IgD-negative memory B cell (primary cell): ENCODE results near the gene ZNF644. TPM values are rescaled to one million over a fixed set of nuclear protein-coding genes. Genes with fewer than 3 reads are reported as not detected.
"Not testable (repeated sequence)": the region's sequence is repeated elsewhere in the genome, so short reads cannot be mapped to it uniquely, and the experiment has no call there.

Experiments used
- H3K27ac Mint-ChIP-seq, 3 donors: one replicate each; pipeline ENCODE4 v1.8.0; 2020 to 2022; ENCODE audit warnings: mild to moderate bottlenecking in 3 of 3, mixed read lengths in 3 of 3, moderate library complexity in 1 of 3
- H3K27me3 Mint-ChIP-seq: one replicate; pipeline ENCODE4 v1.8.0; 2021; ENCODE audit warnings: mixed read lengths
- H3K36me3 Mint-ChIP-seq: one replicate; pipeline ENCODE4 v1.8.0; 2020; ENCODE audit warnings: mild to moderate bottlenecking, mixed read lengths
- H3K4me1 Mint-ChIP-seq, 3 donors: one replicate each; pipeline ENCODE4 v1.8.0; 2020 to 2022; ENCODE audit warnings: mixed read lengths in 3 of 3, mild to moderate bottlenecking in 1 of 3
- H3K4me3 Mint-ChIP-seq, 4 donors: one replicate each; pipeline ENCODE4 v1.8.0; 2020 to 2022; ENCODE audit warnings: mild to moderate bottlenecking in 4 of 4, mixed read lengths in 4 of 4, moderate library complexity in 3 of 4
- H3K9me3 Mint-ChIP-seq, 3 donors: one replicate each; pipeline ENCODE4 v1.8.0; 2020 to 2021; ENCODE audit warnings: mixed read lengths in 3 of 3, mild to moderate bottlenecking in 1 of 3
- polyA plus RNA-seq: library from polyadenylated mRNA; unstranded; fragments of 300-500 nt; fragmentation: Illumina TruSeq; gene quantifications from one replicate; pipeline ENCODE4 v1.2.3, GENCODE V29; 2021

Gene ZNF644
- polyA plus RNA-seq, 1 donor from 2014 or later: 67.5 TPM

DNA sequence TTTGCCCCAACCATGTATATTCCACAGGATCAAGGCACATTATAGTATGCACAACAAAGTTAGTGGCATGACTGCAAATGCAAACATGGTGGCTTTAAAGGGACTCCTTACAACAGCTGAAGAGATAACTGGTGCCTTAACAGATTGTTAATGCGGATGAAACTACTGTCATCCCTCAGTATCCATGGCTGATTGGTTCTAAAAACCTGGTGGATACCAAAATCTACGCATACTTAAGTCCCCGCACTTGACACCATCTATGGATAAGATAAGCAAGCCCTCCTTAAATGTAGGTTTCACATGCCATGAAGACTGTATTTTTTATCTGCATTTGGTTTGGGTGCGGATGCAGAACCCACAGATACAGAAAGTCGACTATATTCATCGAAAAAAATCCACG is 73.5 kb downstream of the ZNF644 start:
- H3K27ac Mint-ChIP-seq: no peak overlapping the region
- H3K27me3 Mint-ChIP-seq: no peaks in the 10 kb centered on the region
- H3K36me3 Mint-ChIP-seq: peaks cover 5% of the 10 kb centered on the region
- H3K4me3 Mint-ChIP-seq: no peak overlapping the region
- peaks cover 32 to 37% (median 36%) of the 10 kb centered on the region in 3 donors for H3K4me1 Mint-ChIP-seq
- no peaks in the 10 kb centered on the region for H3K9me3 Mint-ChIP-seq

DNA sequence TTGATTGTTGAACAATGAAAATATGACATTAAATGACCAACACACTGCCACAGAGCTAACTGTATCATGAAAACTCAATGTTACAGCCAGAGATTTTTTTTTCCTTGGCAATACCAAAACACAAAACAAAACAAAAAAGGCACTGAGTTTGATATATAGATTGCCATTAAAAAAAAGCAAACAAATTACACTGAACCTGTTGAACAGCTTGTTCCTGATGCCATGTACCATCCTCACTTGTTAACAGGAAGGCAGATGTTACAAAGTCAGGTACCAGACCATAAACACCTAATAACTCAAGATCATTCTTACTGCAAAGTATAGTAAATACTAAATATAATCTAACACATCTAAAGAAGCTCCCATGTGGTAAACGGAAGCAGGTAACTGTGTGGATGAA is 75.2 kb downstream of the ZNF644 start:
- H3K9me3 Mint-ChIP-seq: no peaks in the 10 kb centered on the region
- peak overlapping the region in 1 of 3 donors; percentile 13 for H3K27ac Mint-ChIP-seq
- no peaks in the 10 kb centered on the region for H3K27me3 Mint-ChIP-seq
- no peak overlapping the region for H3K4me3 Mint-ChIP-seq
- H3K36me3 Mint-ChIP-seq: peaks cover 1% of the 10 kb centered on the region
- H3K4me1 Mint-ChIP-seq: peaks cover 19 to 27% (median 21%) of the 10 kb centered on the region in 3 donors

- no peaks in the 10 kb centered on the region for H3K27me3 Mint-ChIP-seq
- H3K4me3 Mint-ChIP-seq: no peak overlapping the region
- H3K36me3 Mint-ChIP-seq: peaks cover 3% of the 10 kb centered on the region
- H3K4me1 Mint-ChIP-seq: peaks cover 10 to 24% (median 12%) of the 10 kb centered on the region in 3 donors
- no peaks in the 10 kb centered on the region for H3K9me3 Mint-ChIP-seq
- H3K27ac Mint-ChIP-seq: peak overlapping the region in 1 of 3 donors; percentile 11
Observed at GRCh38 chr1:90945287-90945686, 76.5 kb downstream of the ZNF644 start.

DNA sequence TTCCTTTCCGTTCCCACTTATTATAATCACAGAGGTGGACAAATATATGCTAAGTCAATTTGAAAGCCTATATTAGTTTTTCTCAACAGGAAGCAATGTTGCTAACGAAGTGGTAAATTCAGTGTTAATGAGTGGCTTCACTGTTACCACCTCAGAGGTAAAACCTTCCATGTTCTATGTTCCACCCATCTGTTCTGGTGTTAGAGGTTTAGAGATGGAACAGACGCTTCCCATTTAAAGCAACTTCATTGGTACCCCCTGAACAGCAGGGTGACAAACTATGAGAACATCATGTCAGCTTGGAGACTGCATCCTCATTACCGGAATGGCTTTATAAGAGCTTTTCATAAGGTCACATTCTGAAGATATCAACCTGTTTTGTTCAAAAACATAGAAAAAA is 77.9 kb downstream of the ZNF644 start:
- H3K4me3 Mint-ChIP-seq: no peak overlapping the region
- H3K36me3 Mint-ChIP-seq: peaks cover 3% of the 10 kb centered on the region
- no peaks in the 10 kb centered on the region for H3K27me3 Mint-ChIP-seq
- peaks cover 11 to 25% (median 12%) of the 10 kb centered on the region in 3 donors for H3K4me1 Mint-ChIP-seq
- H3K9me3 Mint-ChIP-seq: no peaks in the 10 kb centered on the region
- H3K27ac Mint-ChIP-seq: no peak overlapping the region

DNA sequence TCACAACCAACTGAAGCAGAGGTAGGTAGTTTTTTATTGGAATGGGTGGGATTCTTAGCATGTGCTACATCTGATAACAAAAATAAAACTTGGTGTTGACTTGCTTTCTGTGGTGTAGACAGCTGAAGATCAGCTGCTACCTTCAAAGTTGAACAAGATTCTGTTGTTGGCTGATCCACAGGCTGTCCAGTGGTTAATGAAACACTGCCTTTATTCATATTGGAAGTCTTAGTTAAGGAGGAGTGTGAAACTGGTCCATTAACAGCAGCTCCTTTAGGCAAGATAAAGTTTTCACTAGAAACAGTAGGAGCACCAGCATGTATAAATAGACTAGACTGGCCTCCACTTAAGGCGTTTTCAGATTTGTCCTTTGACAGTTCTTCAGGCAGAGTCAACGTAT is 81.1 kb downstream of the ZNF644 start:
- peaks cover 7% of the 10 kb centered on the region for H3K36me3 Mint-ChIP-seq

GRCh38 chr1:90936731-90937130 is 85.1 kb downstream of the ZNF644 start:
- Mint-ChIP-seq H3K4me3 (no peak overlapping the region), H3K36me3 (peaks cover 7% of the 10 kb centered on the region), H3K4me1 (peaks cover 13 to 19% (median 14%) of the 10 kb centered on the region in 3 donors), H3K27me3 (no peaks in the 10 kb centered on the region), H3K27ac (no peak overlapping the region), H3K9me3 (no peaks in the 10 kb centered on the region)

More for the DNA sequence above, 81.1 kb downstream of the ZNF644 start:
- Mint-ChIP-seq H3K27ac (no peak overlapping the region), H3K4me3 (no peak overlapping the region), H3K4me1 (peaks cover 8 to 17% (median 14%) of the 10 kb centered on the region in 3 donors), H3K9me3 (no peaks in the 10 kb centered on the region), H3K27me3 (no peaks in the 10 kb centered on the region)

- Mint-ChIP-seq H3K27ac (no peak overlapping the region), H3K4me1 (peaks cover 16 to 19% (median 16%) of the 10 kb centered on the region in 3 donors), H3K27me3 (no peaks in the 10 kb centered on the region), H3K36me3 (peaks cover 7% of the 10 kb centered on the region), H3K9me3 (no peaks in the 10 kb centered on the region), H3K4me3 (no peak overlapping the region)
Observed at GRCh38 chr1:90936061-90936460, 85.8 kb downstream of the ZNF644 start.

- Mint-ChIP-seq H3K4me3 (peak overlapping the region in 1 of 4 donors; percentile 63), H3K36me3 (peaks cover 17% of the 10 kb centered on the region), H3K9me3 (peaks cover 0 to 11% (median 0%) of the 10 kb centered on the region in 3 donors), H3K4me1 (peaks cover 43 to 53% (median 45%) of the 10 kb centered on the region in 3 donors)
- H3K27me3 Mint-ChIP-seq, H3K27ac Mint-ChIP-seq: not testable (repeated sequence)
Observed at GRCh38 chr1:90928231-90928630, 93.6 kb downstream of the ZNF644 start.

GRCh38 chr1:90927674-90928073 is 94.2 kb downstream of the ZNF644 start:
- H3K36me3 Mint-ChIP-seq: peaks cover 17% of the 10 kb centered on the region
- peaks cover 47 to 59% (median 47%) of the 10 kb centered on the region in 3 donors for H3K4me1 Mint-ChIP-seq
- H3K9me3 Mint-ChIP-seq: peaks cover 0 to 11% (median 0%) of the 10 kb centered on the region in 3 donors
- not testable (repeated sequence) for H3K27ac Mint-ChIP-seq, H3K4me3 Mint-ChIP-seq, H3K27me3 Mint-ChIP-seq

DNA sequence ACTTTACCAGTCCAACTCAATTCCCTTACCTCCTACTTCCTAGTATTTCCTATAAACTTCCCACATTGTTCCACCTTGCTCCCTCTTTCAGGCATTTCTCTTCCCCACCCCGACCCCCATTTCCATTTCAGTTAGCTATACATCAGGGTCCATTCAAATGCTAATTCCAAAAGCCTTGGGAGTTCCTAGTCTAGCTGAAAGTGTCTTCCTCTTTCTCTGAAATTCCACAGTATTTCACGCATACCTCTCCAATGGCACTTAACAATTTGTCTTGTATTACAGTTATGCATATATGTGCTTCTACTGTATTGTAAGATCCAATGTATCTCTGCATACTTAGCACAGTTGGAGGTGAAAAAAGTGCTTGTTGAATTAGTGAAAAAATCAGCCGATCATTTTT is 94.9 kb downstream of the ZNF644 start:
- Mint-ChIP-seq H3K27ac (peak overlapping the region in 1 of 3 donors; percentile 57), H3K9me3 (peaks cover 0 to 11% (median 0%) of the 10 kb centered on the region in 3 donors), H3K4me3 (peak overlapping the region in 1 of 4 donors; percentile 13), H3K27me3 (no peaks in the 10 kb centered on the region), H3K36me3 (peaks cover 17% of the 10 kb centered on the region), H3K4me1 (peaks cover 54 to 66% (median 55%) of the 10 kb centered on the region in 3 donors)

DNA sequence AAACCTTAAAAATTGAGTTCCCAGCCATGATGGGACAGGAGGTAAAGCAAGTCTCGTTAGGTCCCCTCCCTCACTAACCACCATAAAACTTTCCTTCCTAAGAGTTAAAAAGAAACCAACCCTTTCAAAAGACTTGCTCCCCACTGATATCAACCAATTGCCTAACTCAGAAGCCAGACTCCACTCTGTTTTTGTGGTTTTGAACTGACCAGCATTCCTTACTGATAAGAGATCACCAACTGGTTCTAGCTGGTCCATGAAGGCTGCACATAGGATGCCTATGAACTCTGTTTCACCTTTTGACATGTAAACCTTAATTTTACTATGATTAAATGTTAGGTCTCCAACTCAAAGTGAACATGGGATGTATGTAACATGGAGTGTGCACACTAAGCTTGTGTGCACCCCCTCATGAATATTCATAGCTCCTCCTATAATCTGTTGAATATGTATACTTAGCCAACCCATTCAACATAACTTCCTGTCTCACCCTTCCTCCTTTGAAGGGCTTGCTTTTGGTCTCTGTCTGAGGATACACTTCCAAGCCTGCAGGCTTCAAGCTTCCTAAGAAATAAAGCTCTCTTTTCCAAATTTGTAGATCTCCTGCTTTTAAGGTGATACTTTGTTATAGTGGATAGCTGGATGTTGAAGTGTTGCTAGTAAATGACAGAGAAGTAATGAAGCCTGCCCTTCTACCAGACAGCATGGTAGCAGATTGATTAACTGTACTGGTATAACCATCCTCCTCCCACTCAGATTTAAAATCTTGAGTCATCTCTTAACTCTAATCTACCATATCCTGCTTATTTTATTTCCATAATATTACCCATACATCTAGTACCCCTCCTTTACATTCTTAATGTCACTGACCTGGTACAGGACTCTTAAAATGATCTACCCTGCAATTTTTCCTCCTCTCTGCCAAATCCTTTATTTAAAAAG is 95.6 kb downstream of the ZNF644 start:
- Mint-ChIP-seq H3K4me3 (peak overlapping the region in 1 of 4 donors; percentile 13), H3K36me3 (peaks cover 17% of the 10 kb centered on the region), H3K4me1 (peaks cover 55 to 72% (median 58%) of the 10 kb centered on the region in 3 donors)

DNA sequence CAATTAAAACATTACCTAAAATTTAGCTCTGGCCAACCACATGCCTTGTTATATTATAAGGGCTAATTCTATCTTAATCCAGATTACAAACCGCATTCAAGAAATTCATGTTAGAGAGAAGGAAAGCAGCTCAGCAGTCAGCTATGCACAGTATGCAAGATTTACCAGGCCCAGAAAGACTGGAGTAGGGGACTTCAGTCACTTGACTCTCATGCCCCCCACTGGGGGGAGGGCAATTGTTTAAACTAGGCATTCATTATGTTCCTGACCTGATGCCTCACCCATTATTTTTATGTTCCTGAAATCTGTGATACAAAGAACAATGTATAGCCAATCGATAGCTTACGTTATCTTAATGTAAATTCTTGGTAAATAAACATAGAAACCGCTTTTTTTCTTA is 96.9 kb downstream of the ZNF644 start:
- H3K27me3 Mint-ChIP-seq: no peaks in the 10 kb centered on the region
- peaks cover 57 to 76% (median 61%) of the 10 kb centered on the region in 3 donors for H3K4me1 Mint-ChIP-seq
- peak overlapping the region in 1 of 3 donors; percentile 9 for H3K27ac Mint-ChIP-seq
- peaks cover 0 to 11% (median 0%) of the 10 kb centered on the region in 3 donors for H3K9me3 Mint-ChIP-seq
- H3K4me3 Mint-ChIP-seq: peak overlapping the region in 3 of 4 donors; percentile 20 to 53 (median 39)
- H3K36me3 Mint-ChIP-seq: peaks cover 13% of the 10 kb centered on the region

More for the DNA sequence above, 95.6 kb downstream of the ZNF644 start:
- Mint-ChIP-seq H3K27me3 (no peaks in the 10 kb centered on the region), H3K27ac (peak overlapping the region in 2 of 3 donors; percentile 56 to 57), H3K9me3 (peaks cover 0 to 11% (median 0%) of the 10 kb centered on the region in 3 donors)

DNA sequence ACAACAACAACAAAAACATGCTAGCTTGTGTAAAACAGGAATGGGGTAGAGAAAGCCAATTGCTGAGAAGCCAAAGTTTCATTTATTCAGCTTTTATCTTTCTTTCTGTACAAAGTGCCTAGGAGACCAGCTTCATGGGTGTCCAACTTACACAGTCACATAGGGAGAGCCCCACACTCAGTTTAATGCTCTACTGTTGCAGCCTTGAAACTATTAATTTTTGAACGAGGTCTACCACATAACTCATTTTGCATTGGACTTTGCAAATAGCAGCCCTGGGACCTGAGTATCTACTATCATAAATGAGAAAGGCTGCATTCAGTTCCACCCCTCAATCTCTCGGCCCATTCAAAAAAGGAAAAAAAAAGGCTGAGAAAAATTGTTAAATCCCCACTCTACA is 98.8 kb downstream of the ZNF644 start:
- Mint-ChIP-seq H3K27ac (peak overlapping the region in 1 of 3 donors; percentile 7), H3K9me3 (peaks cover 0 to 11% (median 0%) of the 10 kb centered on the region in 3 donors), H3K27me3 (no peaks in the 10 kb centered on the region), H3K4me1 (peaks cover 59 to 77% (median 63%) of the 10 kb centered on the region in 3 donors), H3K36me3 (peaks cover 8% of the 10 kb centered on the region), H3K4me3 (peak overlapping the region in 1 of 4 donors; percentile 1)

DNA sequence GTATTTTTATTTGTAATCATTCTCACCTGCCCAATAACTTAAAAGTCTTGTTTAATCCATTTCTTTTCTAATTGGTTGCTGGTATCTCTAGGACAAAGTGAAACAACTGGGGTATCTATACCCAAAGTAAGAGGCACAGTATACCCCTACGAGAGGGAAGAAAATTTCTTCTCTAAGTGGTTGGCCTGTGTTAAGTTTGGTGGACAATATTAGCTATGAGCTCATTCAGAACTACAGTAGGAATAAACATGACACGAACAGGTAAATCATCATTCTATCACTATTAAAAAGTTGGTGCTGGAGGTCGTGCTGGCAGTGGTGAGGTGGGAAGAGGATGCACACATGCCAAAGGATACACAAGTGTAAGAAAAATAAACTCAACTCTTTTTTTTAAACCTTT is 99.6 kb downstream of the ZNF644 start:
- no peaks in the 10 kb centered on the region for H3K27me3 Mint-ChIP-seq
- H3K4me3 Mint-ChIP-seq: no peak overlapping the region
- H3K36me3 Mint-ChIP-seq: peaks cover 8% of the 10 kb centered on the region
- peak overlapping the region; percentile 7 to 51 (median 21) for H3K27ac Mint-ChIP-seq
- H3K9me3 Mint-ChIP-seq: peaks cover 0 to 10% (median under 1%) of the 10 kb centered on the region in 3 donors
- H3K4me1 Mint-ChIP-seq: peaks cover 55 to 74% (median 62%) of the 10 kb centered on the region in 3 donors

DNA sequence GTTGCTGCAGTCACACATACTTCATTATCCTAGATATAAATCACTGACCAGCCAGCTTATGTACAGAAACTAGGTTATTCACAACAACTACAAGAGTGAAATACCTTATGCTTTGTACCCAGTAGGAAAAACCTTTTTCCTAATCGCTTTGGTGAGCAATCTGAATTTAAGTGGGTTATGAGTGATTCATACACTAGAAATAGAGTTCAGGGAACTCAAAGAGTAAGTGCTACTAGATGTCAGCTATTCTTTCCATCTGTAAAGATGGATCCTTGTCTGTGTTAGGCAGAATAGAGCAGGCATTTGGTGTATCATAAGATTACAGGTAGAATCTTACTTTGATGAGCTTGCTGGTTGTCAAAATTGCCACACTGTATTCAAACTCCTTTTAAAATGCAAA is 101.9 kb downstream of the ZNF644 start:
- H3K4me1 Mint-ChIP-seq: peaks cover 42 to 54% (median 45%) of the 10 kb centered on the region in 3 donors
- no peaks in the 10 kb centered on the region for H3K27me3 Mint-ChIP-seq
- peak overlapping the region in 1 of 4 donors; percentile 27 for H3K4me3 Mint-ChIP-seq
- peaks cover 4% of the 10 kb centered on the region for H3K36me3 Mint-ChIP-seq
- H3K9me3 Mint-ChIP-seq: peaks cover 0 to 4% (median 0%) of the 10 kb centered on the region in 3 donors
- no peak overlapping the region for H3K27ac Mint-ChIP-seq
